HG03469 (cell line): ENCODE measurements around the gene MRPS34.

Experiments used
- ATAC-seq: cut with Tn5 transposase; IDR thresholded peaks from one replicate; pipeline ENCODE4 v1.9.1; 2021; ENCODE audit warnings: mild to moderate bottlenecking, moderate library complexity, moderate number of reproducible peaks; ENCODE audit not compliant: unreplicated experiment

Gene MRPS34

GRCh38 chr16:1782408-1783264 lies 9.7 kb upstream of the MRPS34 start, which contains the start of the genes NUBP2 and SPSB3:
NUBP2 (plus strand) TSS chr16:1782960; CDS start chr16:1783021, 61 bp downstream.
SPSB3 (minus strand) TSS chr16:1782571; CDS start chr16:1781483, 1,088 bp downstream.
- ATAC-seq: peak; percentile 73

- peak; percentile 7 for ATAC-seq
Observed at GRCh38 chr16:1781758-1782407, 8.9 kb upstream of the MRPS34 start.

- ATAC-seq: no peak
Observed at GRCh38 chr16:1781254-1781653, 8.3 kb upstream of the MRPS34 start.

GRCh38 chr16:1780677-1781072 lies 7.7 kb upstream of the MRPS34 start:
- ATAC-seq: no peak

GRCh38 chr16:1779741-1780676 lies 7.1 kb upstream of the MRPS34 start:
- no peak for ATAC-seq

- no peak for ATAC-seq
Observed at GRCh38 chr16:1779234-1779701, 6.3 kb upstream of the MRPS34 start.

- ATAC-seq: no peak
Observed at GRCh38 chr16:1778200-1779179, 5.6 kb upstream of the MRPS34 start.

GRCh38 chr16:1777375-1778199 lies 4.7 kb upstream of the MRPS34 start:
- ATAC-seq: no peak

GRCh38 chr16:1776991-1777374 lies 4.0 kb upstream of the MRPS34 start:
- no peak for ATAC-seq

- ATAC-seq: no peak
Observed at GRCh38 chr16:1776672-1776955, 3.7 kb upstream of the MRPS34 start.

GRCh38 chr16:1775846-1776671 lies 3.1 kb upstream of the MRPS34 start:
- no peak for ATAC-seq

GRCh38 chr16:1775006-1775845 lies 2.3 kb upstream of the MRPS34 start:
- ATAC-seq: no peak

GRCh38 chr16:1774448-1774780 lies 1.5 kb upstream of the MRPS34 start:
- ATAC-seq: no peak

- ATAC-seq: no peak
Observed at GRCh38 chr16:1773703-1774447, 941 bp upstream of the MRPS34 start.

GRCh38 chr16:1772362-1772907 lies 499 bp downstream of the MRPS34 start, which contains the start of gene EME2:
EME2 (plus strand) TSS chr16:1772810; CDS start chr16:1773228, 418 bp downstream.
- ATAC-seq: no peak

GRCh38 chr16:1771864-1772361 lies 1.0 kb downstream of the MRPS34 start:
- ATAC-seq: no peak
